K562 (cell line): ENCODE results near the gene PDCD5. TPM values are rescaled to one million over a fixed set of nuclear protein-coding genes. Genes with fewer than 3 reads are reported as not detected.
A peak's percentile ranks its signal among the peaks of the same experiment; 100 is the strongest.

ENCODE experiments used
- ARID1B ChIP-seq: fragments of 450-650 bp; IDR thresholded peaks from 2 replicates; pipeline ENCODE4 v1.6.1; 2016; ENCODE audit warnings: antibody characterized with exemption, mild to moderate bottlenecking, inconsistent platforms
- CTBP1 ChIP-seq: fragments of 450-650 bp; IDR thresholded peaks from 2 replicates; pipeline ENCODE4 v1.6.1; 2016; ENCODE audit warnings: borderline replicate concordance
- DMBX1 ChIP-seq: fragments of 250-450 bp; sonication (Bioruptor Pico); IDR thresholded peaks from 2 replicates; pipeline ENCODE4 v1.8.0; 2022; ENCODE audit warnings: inconsistent platforms, mild to moderate bottlenecking, moderate library complexity, borderline replicate concordance
- EP300 ChIP-seq: IDR thresholded peaks from 2 replicates; pipeline ENCODE4 v1.6.1; 2012; ENCODE audit warnings: low read length, improper control_type of control experiment
- GABPB2 ChIP-seq: fragments of 250-450 bp; sonication (Bioruptor Pico); conservative IDR thresholded peaks from 2 replicates; pipeline ENCODE4 v1.5.1; 2021; ENCODE audit warnings: mild to moderate bottlenecking
- HDAC2 ChIP-seq: fragments of 450-650 bp; IDR thresholded peaks from 2 replicates; pipeline ENCODE4 v1.6.1; 2016; ENCODE audit warnings: mild to moderate bottlenecking
- KLF1 ChIP-seq: fragments of 450-650 bp; IDR thresholded peaks from 2 replicates; pipeline ENCODE4 v1.6.1; 2016; ENCODE audit warnings: missing genetic modification characterization, missing compliant biosample characterization
- NR2F6 ChIP-seq: fragments of 450-650 bp; formaldehyde crosslinking; IDR thresholded peaks from 2 replicates; pipeline ENCODE4 v1.4.0; 2020; ENCODE audit warnings: mild to moderate bottlenecking
- RCOR1 ChIP-seq, 2 experiments: IDR thresholded peaks; 2 replicates each; pipeline ENCODE4 v1.6.1; 2012; ENCODE audit warnings: low read depth in 2 of 2, low read length in 2 of 2, borderline replicate concordance in 1 of 2, improper control_type of control experiment in 1 of 2
- ZBTB8A ChIP-seq: fragments of 450-650 bp; IDR thresholded peaks from 2 replicates; pipeline ENCODE4 v1.6.1; 2018; ENCODE audit warnings: mild to moderate bottlenecking, moderate library complexity; ENCODE audit not compliant: partially characterized antibody
- ZNF143 ChIP-seq: sonication (generic); formaldehyde crosslinking; IDR thresholded peaks from 2 replicates; pipeline ENCODE4 v1.9.0; 2022; ENCODE audit warnings: mild to moderate bottlenecking, missing genetic modification reagents
- ZNF24 ChIP-seq: fragments of 450-650 bp; IDR thresholded peaks from 2 replicates; pipeline ENCODE4 v1.6.1; 2016
- ZNF444 ChIP-seq: fragments of 250-450 bp; sonication (Bioruptor Pico); IDR thresholded peaks from 2 replicates; pipeline ENCODE4 v1.4.0; 2020; ENCODE audit warnings: mild to moderate bottlenecking, moderate library complexity
- ZNF76 ChIP-seq: fragments of 250-450 bp; sonication (Bioruptor Pico); IDR thresholded peaks from 2 replicates; pipeline ENCODE4 v1.4.0; 2020; ENCODE audit warnings: mild to moderate bottlenecking, moderate library complexity, borderline replicate concordance
- polyA plus RNA-seq, 8 experiments: library from polyadenylated mRNA; depleted of rRNA in 4 of 8; stranded (reverse) in 5 of 8; unstranded in 3 of 8; fragments of >200 nt; fragmentation: Nextera tagmentation in 2 of 8; fragmentation: Illumina TruSeq in 1 of 8; extraction: Ambion mirVana in 2 of 8; extraction: Trizol in 1 of 8; gene quantifications; 2 replicates each; pipeline versions ENCODE4 v1.2.1 to v1.2.3, GENCODE V29; 2011 to 2014; ENCODE audit warnings: inconsistent platforms in 1 of 8, missing spikeins in 1 of 8
- total RNA-seq, 7 experiments: library from RNA; depleted of rRNA in 6 of 7; stranded (reverse); fragments of >200 nt in 6 of 7; fragmentation: Illumina TruSeq in 2 of 7; extraction: Trizol in 2 of 7; gene quantifications; 2 replicates each; pipeline versions ENCODE4 v1.2.1 to v1.2.3, GENCODE V29; 2011 to 2021; ENCODE audit warnings: low replicate concordance in 1 of 7
- TF ChIP-seq, protein P1 (sequence below): sonication (generic); formaldehyde crosslinking; IDR thresholded peaks from 2 replicates; pipeline ENCODE4 v1.8.0; 2023; ENCODE audit warnings: missing genetic modification reagents, mild to moderate bottlenecking, borderline replicate concordance
- TF ChIP-seq, protein P2 (sequence below): fragments of 450-650 bp; IDR thresholded peaks from 2 replicates; pipeline ENCODE4 v1.6.1; 2016; ENCODE audit warnings: low read depth

The PDCD5 gene
- total and polyA plus RNA-seq, 9 of the 15 experiments (the other 6 are each of a cell fraction or from before 2014, with no cell fraction given) = 122 to 322 (median 269) TPM

DNA sequence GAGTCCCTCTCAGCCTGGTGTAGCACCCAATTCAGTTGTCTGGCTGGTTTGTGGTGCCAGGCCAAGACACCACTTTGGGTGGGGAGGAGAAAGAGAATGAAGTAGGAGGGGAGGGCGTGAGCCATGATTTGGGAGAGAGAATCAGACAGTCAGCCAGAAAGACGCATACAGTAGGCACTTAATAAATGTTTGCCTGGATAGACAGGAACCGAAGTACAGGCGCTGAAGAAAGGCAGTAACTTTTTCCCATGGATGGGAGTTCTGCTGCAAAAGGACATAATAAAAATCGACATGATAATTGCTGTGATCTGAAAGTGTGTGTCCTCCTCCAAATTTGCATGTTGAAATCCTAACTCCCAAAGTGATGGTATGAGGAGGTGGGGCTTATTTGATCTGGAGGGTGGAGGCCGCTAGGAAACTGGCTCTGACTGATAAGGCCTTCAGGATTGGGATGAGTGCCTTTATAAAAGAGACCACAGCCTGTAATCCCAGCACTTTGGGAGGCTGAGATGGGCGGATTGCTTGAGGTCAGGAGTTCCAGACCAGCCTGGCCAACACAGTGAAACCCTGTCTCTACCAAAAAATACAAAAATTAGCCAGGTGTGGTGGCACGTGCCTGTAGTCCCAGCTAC is 38.4 kb upstream of the PDCD5 start (continued):
- TF ChIP-seq, protein P1, sequence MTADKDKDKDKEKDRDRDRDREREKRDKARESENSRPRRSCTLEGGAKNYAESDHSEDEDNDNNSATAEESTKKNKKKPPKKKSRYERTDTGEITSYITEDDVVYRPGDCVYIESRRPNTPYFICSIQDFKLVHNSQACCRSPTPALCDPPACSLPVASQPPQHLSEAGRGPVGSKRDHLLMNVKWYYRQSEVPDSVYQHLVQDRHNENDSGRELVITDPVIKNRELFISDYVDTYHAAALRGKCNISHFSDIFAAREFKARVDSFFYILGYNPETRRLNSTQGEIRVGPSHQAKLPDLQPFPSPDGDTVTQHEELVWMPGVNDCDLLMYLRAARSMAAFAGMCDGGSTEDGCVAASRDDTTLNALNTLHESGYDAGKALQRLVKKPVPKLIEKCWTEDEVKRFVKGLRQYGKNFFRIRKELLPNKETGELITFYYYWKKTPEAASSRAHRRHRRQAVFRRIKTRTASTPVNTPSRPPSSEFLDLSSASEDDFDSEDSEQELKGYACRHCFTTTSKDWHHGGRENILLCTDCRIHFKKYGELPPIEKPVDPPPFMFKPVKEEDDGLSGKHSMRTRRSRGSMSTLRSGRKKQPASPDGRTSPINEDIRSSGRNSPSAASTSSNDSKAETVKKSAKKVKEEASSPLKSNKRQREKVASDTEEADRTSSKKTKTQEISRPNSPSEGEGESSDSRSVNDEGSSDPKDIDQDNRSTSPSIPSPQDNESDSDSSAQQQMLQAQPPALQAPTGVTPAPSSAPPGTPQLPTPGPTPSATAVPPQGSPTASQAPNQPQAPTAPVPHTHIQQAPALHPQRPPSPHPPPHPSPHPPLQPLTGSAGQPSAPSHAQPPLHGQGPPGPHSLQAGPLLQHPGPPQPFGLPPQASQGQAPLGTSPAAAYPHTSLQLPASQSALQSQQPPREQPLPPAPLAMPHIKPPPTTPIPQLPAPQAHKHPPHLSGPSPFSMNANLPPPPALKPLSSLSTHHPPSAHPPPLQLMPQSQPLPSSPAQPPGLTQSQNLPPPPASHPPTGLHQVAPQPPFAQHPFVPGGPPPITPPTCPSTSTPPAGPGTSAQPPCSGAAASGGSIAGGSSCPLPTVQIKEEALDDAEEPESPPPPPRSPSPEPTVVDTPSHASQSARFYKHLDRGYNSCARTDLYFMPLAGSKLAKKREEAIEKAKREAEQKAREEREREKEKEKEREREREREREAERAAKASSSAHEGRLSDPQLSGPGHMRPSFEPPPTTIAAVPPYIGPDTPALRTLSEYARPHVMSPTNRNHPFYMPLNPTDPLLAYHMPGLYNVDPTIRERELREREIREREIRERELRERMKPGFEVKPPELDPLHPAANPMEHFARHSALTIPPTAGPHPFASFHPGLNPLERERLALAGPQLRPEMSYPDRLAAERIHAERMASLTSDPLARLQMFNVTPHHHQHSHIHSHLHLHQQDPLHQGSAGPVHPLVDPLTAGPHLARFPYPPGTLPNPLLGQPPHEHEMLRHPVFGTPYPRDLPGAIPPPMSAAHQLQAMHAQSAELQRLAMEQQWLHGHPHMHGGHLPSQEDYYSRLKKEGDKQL = no peak
- TF ChIP-seq ZNF24 (no peak), RCOR1 (IDR thresholded peaks at IDR 0.05; ENCODE audit: borderline replicate concordance in 1 of 2, low read depth in 2 of 2, low read length in 2 of 2) (0 out of 4 replicates have a peak, but pooled peaks of 1 of the 2 experiments have one; percentile 7), ARID1B (peak; percentile 53), KLF1 (tag) (no peak), CTBP1 (peak; percentile 50; the same call in 1 of the 2 replicates), ZNF76 (CRISPR knock-in tag) (no peak), HDAC2 (0 out of 2 replicates have a peak, but pooled peaks have one; percentile 34), NR2F6 (CRISPR knock-in tag) (no peak), GABPB2 (CRISPR knock-in tag) (no peak), DMBX1 (CRISPR knock-in tag) (no peak), EP300 (no peak), ZNF444 (no peak), ZBTB8A (no peak), ZNF143 (CRISPR knock-in tag) (no peak)
- TF ChIP-seq, protein P2, sequence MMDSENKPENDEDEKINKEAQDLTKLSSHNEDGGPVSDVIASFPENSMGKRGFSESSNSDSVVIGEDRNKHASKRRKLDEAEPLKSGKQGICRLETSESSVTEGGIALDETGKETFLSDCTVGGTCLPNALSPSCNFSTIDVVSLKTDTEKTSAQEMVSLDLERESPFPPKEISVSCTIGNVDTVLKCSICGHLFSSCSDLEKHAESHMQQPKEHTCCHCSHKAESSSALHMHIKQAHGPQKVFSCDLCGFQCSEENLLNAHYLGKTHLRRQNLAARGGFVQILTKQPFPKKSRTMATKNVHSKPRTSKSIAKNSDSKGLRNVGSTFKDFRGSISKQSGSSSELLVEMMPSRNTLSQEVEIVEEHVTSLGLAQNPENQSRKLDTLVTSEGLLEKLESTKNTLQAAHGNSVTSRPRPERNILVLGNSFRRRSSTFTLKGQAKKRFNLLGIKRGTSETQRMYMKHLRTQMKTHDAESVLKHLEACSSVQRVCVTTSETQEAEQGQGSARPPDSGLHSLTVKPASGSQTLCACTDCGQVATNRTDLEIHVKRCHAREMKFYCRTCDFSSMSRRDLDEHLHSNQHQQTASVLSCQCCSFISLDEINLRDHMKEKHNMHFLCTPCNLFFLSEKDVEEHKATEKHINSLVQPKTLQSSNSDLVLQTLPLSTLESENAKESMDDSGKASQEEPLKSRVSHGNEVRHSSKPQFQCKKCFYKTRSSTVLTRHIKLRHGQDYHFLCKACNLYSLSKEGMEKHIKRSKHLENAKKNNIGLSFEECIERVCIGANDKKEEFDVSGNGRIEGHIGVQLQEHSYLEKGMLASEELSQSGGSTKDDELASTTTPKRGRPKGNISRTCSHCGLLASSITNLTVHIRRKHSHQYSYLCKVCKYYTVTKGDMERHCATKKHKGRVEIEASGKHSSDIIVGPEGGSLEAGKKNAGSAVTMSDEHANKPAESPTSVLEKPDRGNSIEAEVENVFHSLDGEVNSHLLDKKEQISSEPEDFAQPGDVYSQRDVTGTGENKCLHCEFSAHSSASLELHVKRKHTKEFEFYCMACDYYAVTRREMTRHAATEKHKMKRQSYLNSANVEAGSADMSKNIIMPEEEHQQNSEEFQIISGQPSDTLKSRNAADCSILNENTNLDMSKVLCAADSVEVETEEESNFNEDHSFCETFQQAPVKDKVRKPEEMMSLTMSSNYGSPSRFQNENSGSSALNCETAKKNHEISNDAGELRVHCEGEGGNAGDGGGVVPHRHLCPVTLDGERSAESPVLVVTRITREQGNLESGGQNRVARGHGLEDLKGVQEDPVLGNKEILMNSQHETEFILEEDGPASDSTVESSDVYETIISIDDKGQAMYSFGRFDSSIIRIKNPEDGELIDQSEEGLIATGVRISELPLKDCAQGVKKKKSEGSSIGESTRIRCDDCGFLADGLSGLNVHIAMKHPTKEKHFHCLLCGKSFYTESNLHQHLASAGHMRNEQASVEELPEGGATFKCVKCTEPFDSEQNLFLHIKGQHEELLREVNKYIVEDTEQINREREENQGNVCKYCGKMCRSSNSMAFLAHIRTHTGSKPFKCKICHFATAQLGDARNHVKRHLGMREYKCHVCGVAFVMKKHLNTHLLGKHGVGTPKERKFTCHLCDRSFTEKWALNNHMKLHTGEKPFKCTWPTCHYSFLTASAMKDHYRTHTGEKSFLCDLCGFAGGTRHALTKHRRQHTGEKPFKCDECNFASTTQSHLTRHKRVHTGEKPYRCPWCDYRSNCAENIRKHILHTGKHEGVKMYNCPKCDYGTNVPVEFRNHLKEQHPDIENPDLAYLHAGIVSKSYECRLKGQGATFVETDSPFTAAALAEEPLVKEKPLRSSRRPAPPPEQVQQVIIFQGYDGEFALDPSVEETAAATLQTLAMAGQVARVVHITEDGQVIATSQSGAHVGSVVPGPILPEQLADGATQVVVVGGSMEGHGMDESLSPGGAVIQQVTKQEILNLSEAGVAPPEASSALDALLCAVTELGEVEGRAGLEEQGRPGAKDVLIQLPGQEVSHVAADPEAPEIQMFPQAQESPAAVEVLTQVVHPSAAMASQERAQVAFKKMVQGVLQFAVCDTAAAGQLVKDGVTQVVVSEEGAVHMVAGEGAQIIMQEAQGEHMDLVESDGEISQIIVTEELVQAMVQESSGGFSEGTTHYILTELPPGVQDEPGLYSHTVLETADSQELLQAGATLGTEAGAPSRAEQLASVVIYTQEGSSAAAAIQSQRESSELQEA = no peak
